Measurements from ENCODE around the gene HVCN1. TPM values are rescaled to one million over a fixed set of nuclear protein-coding genes. Genes with fewer than 3 reads are reported as not detected.

HVCN1 gene
- total and polyA plus RNA-seq, 3 donors from 2014 or later, result 39.7 to 139 (median 52.0) TPM

DNA sequence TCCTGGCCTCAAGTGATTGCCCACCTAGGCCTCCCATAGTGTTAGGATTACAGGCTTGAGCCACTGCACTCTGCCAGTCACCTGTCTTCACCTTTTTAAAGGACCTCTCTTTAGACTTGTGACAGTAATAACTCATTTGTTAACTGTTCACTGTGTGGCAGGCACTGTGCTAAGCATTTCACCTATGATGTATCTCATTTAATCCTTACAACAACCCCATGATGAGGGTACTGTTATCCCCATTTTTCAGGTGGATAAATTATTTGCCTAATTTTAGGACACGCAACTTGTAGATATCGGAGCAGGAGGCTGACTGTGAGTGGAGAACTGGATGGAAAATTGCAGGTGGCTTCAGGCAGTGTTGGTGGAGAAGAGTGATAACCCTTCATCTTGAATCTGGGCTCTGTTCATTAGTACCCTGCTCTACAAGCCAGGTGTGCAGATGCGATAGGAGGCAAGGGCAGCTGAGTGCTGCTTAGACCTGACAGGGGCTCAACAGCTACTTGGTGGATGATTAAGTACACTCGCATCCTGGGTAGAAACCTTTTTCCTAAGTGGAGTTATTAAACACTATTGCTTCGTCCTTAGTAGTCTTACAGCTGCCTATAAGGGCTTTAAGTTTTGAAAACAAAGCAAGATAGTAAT is 72.3 kb downstream of the HVCN1 start:
- no peak for DNase-seq
- no peak overlapping the region for H3K27ac ChIP-seq
- H3K36me3 ChIP-seq (ENCODE audit: low read depth, missing control alignments), result no peaks in the 10 kb centered on the region
- TF ChIP-seq CTCF (IDR thresholded peaks at IDR 0.05), result no peak
- no peak for TF ChIP-seq POLR2A (IDR thresholded peaks at IDR 0.05)
- 93 to 99% methylated on average over 5 of the region's 5 CpGs for WGBS, 2 donors
- H3K9me3 ChIP-seq, result no peaks in the 10 kb centered on the region
- no peaks in the 10 kb centered on the region for H3K27me3 ChIP-seq
- H3K4me1 ChIP-seq, result peaks cover 7% of the 10 kb centered on the region
- intact Hi-C loops (cut with DNase I; ENCODE audit: low total_unique reads), result loop anchor here (10.0 kb wide), 1 partner anchor 78 kb away; no protein-coding TSS in a partner anchor
- no peak overlapping the region for H3K4me3 ChIP-seq

DNA sequence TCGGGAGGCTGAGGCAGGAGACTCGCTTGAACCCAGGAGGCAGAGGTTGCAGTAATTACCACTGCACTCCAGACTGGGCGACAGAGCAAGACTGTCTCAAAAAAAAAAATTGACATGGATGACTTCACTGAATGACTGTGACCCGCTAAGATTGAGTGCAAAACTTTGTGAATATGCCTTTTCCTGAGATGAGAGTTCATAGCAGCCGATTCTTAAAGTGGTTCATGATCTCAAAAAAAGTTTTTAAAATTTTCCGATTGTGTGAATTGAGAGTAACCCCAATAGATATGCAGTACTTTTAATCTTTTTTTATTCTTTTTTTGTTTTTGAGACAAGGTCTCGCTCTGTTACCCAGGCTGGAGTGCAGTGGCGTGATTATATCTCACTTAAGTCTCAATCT is 73.7 kb downstream of the HVCN1 start:
- H3K4me3 ChIP-seq, result peak overlapping the region in 1 of 2 donors; percentile 69
- DNase-seq, result no peak
- H3K4me1 ChIP-seq, result peaks cover 7% of the 10 kb centered on the region
- H3K9me3 ChIP-seq, result no peaks in the 10 kb centered on the region
- H3K27ac ChIP-seq, result no peak overlapping the region
- no peaks in the 10 kb centered on the region for H3K36me3 ChIP-seq (ENCODE audit: low read depth, missing control alignments)
- intact Hi-C loops (cut with DNase I; ENCODE audit: low total_unique reads), result loop anchor here (10.0 kb wide), 1 partner anchor 80 kb away; no protein-coding TSS in a partner anchor
- WGBS, 2 donors, result 77% methylated on average over 8 of the region's 8 CpGs
- H3K27me3 ChIP-seq, result no peaks in the 10 kb centered on the region
- no peak for TF ChIP-seq POLR2A (IDR thresholded peaks at IDR 0.05)
- TF ChIP-seq CTCF (IDR thresholded peaks at IDR 0.05), result no peak

DNA sequence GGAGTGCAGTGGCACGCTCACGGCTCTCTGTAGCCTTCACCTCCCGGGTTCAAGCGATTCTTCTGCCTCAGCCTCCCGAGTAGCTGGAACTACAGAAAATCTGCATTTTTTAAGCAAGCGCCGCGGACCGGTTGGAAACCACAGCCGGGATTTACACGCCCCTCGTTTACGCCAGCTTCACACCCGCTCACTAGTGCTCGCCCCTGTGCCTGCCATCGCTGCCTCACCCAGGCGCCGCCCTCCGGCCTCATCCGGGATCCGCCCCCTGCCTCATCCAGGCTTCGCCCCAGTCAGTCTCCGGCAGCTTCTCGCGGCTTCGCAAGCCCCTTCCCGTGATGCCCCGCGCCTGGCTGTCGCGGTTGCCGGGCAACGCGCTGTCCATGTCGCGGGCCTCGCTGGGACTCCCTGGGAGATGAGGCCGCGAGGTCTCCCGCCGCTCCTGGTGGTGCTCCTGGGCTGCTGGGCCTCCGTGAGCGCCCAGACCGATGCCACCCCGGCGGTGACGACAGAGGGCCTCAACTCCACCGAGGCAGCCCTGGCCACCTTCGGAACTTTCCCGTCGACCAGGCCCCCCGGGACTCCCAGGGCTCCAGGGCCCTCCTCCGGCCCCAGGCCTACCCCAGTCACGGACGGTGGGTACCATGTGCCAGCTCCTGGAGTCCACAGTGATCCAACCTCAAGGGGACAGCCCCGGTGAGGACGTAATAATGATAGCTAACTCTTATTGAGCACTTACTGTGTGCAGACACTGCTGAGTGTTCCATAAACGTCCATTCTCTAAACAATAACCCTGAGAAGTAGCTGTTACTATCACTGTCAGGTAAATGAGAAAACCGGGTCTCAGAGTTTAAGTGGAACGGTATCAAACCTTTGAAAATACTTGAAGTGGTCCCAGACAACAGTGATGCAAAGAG is 74.9 kb downstream of the HVCN1 start, which contains the start of gene TCTN1:
Gene TCTN1 (plus strand): TSS at position 359 of the 914 bp plus-strand sequence. CDS start 54 bp downstream, at position 413.
- DNase-seq, result peak; percentile 98
- H3K36me3 ChIP-seq (ENCODE audit: low read depth, missing control alignments), result no peaks in the 10 kb centered on the region
- no peaks in the 10 kb centered on the region for H3K27me3 ChIP-seq
- no peaks in the 10 kb centered on the region for H3K9me3 ChIP-seq
- WGBS, 2 donors, result 1 to 2% methylated on average over 29 to 45 of the region's 60 CpGs
- H3K27ac ChIP-seq, result peak within 1 kb of the TSS; percentile 32 to 70
- H3K4me3 ChIP-seq, result peak within 1 kb of the TSS; percentile 69 to 70
- TF ChIP-seq POLR2A (IDR thresholded peaks at IDR 0.05) (peak; percentile 50), CTCF (IDR thresholded peaks at IDR 0.05) (no peak)
- peaks cover 7% of the 10 kb centered on the region for H3K4me1 ChIP-seq
- intact Hi-C loops (cut with DNase I; ENCODE audit: low total_unique reads), result loop anchor here (10.0 kb wide), 1 partner anchor 81 kb away; no protein-coding TSS in a partner anchor

GRCh38 chr12:110613071-110613770 is 75.7 kb downstream of the HVCN1 start:
- TF ChIP-seq CTCF (IDR thresholded peaks at IDR 0.05), result no peak
- no peak for TF ChIP-seq POLR2A (IDR thresholded peaks at IDR 0.05)
- H3K27me3 ChIP-seq, result no peaks in the 10 kb centered on the region
- peak overlapping the region; percentile 32 to 70 for H3K27ac ChIP-seq
- no peaks in the 10 kb centered on the region for H3K9me3 ChIP-seq
- WGBS, 2 donors, result 41 to 53% methylated on average over 21 to 23 of the region's 23 CpGs
- H3K4me1 ChIP-seq, result peaks cover 7% of the 10 kb centered on the region
- H3K4me3 ChIP-seq, result peak overlapping the region; percentile 69 to 70
- intact Hi-C loops (cut with DNase I; ENCODE audit: low total_unique reads), result loop anchor here (10.0 kb wide), 1 partner anchor 82 kb away; no protein-coding TSS in a partner anchor
- no peak for DNase-seq
- no peaks in the 10 kb centered on the region for H3K36me3 ChIP-seq (ENCODE audit: low read depth, missing control alignments)
